HG03159 (cell line): ENCODE measurements around the gene BTC.
"Not testable (repeated sequence)": the region's sequence is repeated elsewhere in the genome, so short reads cannot be mapped to it uniquely, and the experiment has no call there.

Source experiments
- ATAC-seq: cut with Tn5 transposase; IDR thresholded peaks from one replicate; pipeline ENCODE4 v1.9.1; 2021; ENCODE audit warnings: mild to moderate bottlenecking, moderate library complexity; ENCODE audit not compliant: unreplicated experiment

The BTC gene

GRCh38 chr4:74758551-74759145 is 35.7 kb downstream of the BTC start:
- ATAC-seq: no peak

GRCh38 chr4:74757136-74757535 is 37.2 kb downstream of the BTC start:
- ATAC-seq: no peak

GRCh38 chr4:74755486-74755885 is 38.8 kb downstream of the BTC start:
- no peak for ATAC-seq

GRCh38 chr4:74754218-74754617 is 40.1 kb downstream of the BTC start:
- peak; percentile 94 for ATAC-seq

- no peak for ATAC-seq
Observed at GRCh38 chr4:74752798-74753197, 41.5 kb downstream of the BTC start.

GRCh38 chr4:74751856-74752255 is 42.5 kb downstream of the BTC start:
- no peak for ATAC-seq

GRCh38 chr4:74751247-74751646 is 43.1 kb downstream of the BTC start:
- no peak for ATAC-seq

GRCh38 chr4:74742185-74742584 is 52.1 kb downstream of the BTC start:
- ATAC-seq: no peak

- no peak for ATAC-seq
Observed at GRCh38 chr4:74738464-74739143, 55.7 kb downstream of the BTC start.

- no peak for ATAC-seq
Observed at GRCh38 chr4:74734995-74735394, 59.3 kb downstream of the BTC start.

GRCh38 chr4:74733756-74734155 is 60.6 kb downstream of the BTC start:
- ATAC-seq: no peak

- no peak for ATAC-seq
Observed at GRCh38 chr4:74724979-74725378, 69.3 kb downstream of the BTC start.

GRCh38 chr4:74716436-74716765 is 77.9 kb downstream of the BTC start:
- no peak for ATAC-seq

GRCh38 chr4:74715706-74716435 is 78.5 kb downstream of the BTC start:
- peak; percentile 89 for ATAC-seq

- no peak for ATAC-seq
Observed at GRCh38 chr4:74714611-74715130, 79.7 kb downstream of the BTC start.

GRCh38 chr4:74708135-74708534 is 86.2 kb downstream of the BTC start:
- not testable (repeated sequence) for ATAC-seq
